RPMI7951 (cell line): Measurements from ENCODE around the gene NETO2. TPM values are rescaled to one million over a fixed set of nuclear protein-coding genes. Genes with fewer than 3 reads are reported as not detected.
"Not testable (repeated sequence)": the region's sequence is repeated elsewhere in the genome, so short reads cannot be mapped to it uniquely, and the experiment has no call there.

ENCODE experiments used
- DNase-seq: peaks from one replicate; pipeline ENCODE4 v3.0.0-alpha.2; 2012; ENCODE audit warnings: low read depth
- total RNA-seq: library from RNA; depleted of rRNA; stranded (reverse); fragments of >200 nt; shearing (Covaris generic); gene quantifications from 2 replicates; pipeline ENCODE4 v1.2.3, GENCODE V29; 2014

NETO2 gene
- total RNA-seq, 1 experiment from 2014 or later, result 331 TPM

GRCh38 chr16:47065766-47066688 is 77.7 kb downstream of the NETO2 start:
- DNase-seq, result no peak

- DNase-seq, result no peak
Measured at GRCh38 chr16:47064775-47065174, 79.0 kb downstream of the NETO2 start.

GRCh38 chr16:47063011-47063724 is 80.6 kb downstream of the NETO2 start:
- DNase-seq, result no peak

- DNase-seq, result peak; percentile 12
Measured at GRCh38 chr16:47061204-47061603, 82.5 kb downstream of the NETO2 start.

- no peak for DNase-seq
Measured at GRCh38 chr16:47060596-47060995, 83.1 kb downstream of the NETO2 start.

GRCh38 chr16:47059991-47060390 is 83.8 kb downstream of the NETO2 start:
- DNase-seq, result no peak

- not testable (repeated sequence) for DNase-seq
Measured at GRCh38 chr16:47059130-47059529, 84.6 kb downstream of the NETO2 start.

GRCh38 chr16:47058295-47059086 is 85.3 kb downstream of the NETO2 start:
- DNase-seq, result peak; percentile 24

- peak; percentile 28 for DNase-seq
Measured at GRCh38 chr16:47057630-47057993, 86.1 kb downstream of the NETO2 start.

GRCh38 chr16:47056688-47057629 is 86.8 kb downstream of the NETO2 start:
- DNase-seq, result no peak

- not testable (repeated sequence) for DNase-seq
Measured at GRCh38 chr16:47056061-47056460, 87.7 kb downstream of the NETO2 start.

- no peak for DNase-seq
Measured at GRCh38 chr16:47055136-47055885, 88.4 kb downstream of the NETO2 start.

GRCh38 chr16:47054306-47054705 is 89.4 kb downstream of the NETO2 start:
- DNase-seq, result no peak

- no peak for DNase-seq
Measured at GRCh38 chr16:47053895-47054294, 89.8 kb downstream of the NETO2 start.

- DNase-seq, result no peak
Measured at GRCh38 chr16:47052666-47053640, 90.8 kb downstream of the NETO2 start.

- DNase-seq, result no peak
Measured at GRCh38 chr16:47051031-47051430, 92.7 kb downstream of the NETO2 start.

- no peak for DNase-seq
Measured at GRCh38 chr16:47049901-47050583, 93.7 kb downstream of the NETO2 start.

- DNase-seq, result no peak
Measured at GRCh38 chr16:47047524-47048203, 96.1 kb downstream of the NETO2 start.
